ENCODE results near the gene SH2D3C.
"Not testable (repeated sequence)": the region's sequence is repeated elsewhere in the genome, so short reads cannot be mapped to it uniquely, and the experiment has no call there.

Gene SH2D3C

GRCh38 chr9:127783111-127784008 lies 4.9 kb upstream of the SH2D3C start:
- peak; percentile 70 for DNase-seq (ENCODE audit: low read depth)

DNA sequence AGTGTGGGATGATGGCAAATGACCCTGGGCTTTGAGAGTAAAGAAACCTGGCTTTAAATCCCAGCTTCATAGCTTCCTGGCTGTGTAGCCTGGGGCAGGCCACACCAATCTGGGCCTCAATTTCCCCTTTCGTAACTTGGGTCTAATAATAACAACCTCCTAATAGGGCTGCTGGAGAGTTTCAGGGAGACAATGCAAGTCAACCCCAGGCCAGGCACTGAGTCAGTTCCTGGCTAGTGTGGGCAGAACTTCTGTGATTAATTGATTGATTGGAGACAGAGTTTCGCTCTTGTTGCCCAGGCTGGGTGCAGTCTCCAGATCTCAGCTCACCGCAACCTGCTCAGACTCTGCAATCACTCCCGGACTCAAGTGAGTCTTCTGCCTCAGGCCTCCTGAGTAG lies 3.3 kb upstream of the SH2D3C start:
- no peak for DNase-seq (ENCODE audit: low read depth)

DNA sequence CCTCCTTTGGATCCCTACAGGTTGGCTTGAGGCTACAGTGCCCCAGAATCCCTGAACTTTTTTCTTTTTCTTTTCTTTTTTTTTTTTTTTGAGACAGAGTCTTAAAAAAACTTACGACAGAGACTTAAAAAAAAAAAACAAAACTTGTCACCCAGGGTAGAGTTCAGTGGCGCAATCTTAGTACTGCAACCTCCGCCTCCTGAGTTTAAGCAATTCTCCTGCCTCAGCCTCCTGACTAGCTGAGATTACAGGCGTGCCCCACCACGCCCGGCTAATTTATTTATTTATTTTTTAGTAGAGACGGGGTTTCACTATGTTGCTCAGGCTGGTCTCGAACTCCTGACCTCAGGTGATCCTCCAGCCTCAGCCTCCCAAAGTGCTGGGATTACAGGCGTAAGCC lies 2.4 kb upstream of the SH2D3C start:
- DNase-seq (ENCODE audit: low read depth): not testable (repeated sequence)

- no peak for DNase-seq (ENCODE audit: low read depth)
These were observed 1.8 kb upstream of the SH2D3C start for GRCh38 chr9:127780126-127780885.

DNA sequence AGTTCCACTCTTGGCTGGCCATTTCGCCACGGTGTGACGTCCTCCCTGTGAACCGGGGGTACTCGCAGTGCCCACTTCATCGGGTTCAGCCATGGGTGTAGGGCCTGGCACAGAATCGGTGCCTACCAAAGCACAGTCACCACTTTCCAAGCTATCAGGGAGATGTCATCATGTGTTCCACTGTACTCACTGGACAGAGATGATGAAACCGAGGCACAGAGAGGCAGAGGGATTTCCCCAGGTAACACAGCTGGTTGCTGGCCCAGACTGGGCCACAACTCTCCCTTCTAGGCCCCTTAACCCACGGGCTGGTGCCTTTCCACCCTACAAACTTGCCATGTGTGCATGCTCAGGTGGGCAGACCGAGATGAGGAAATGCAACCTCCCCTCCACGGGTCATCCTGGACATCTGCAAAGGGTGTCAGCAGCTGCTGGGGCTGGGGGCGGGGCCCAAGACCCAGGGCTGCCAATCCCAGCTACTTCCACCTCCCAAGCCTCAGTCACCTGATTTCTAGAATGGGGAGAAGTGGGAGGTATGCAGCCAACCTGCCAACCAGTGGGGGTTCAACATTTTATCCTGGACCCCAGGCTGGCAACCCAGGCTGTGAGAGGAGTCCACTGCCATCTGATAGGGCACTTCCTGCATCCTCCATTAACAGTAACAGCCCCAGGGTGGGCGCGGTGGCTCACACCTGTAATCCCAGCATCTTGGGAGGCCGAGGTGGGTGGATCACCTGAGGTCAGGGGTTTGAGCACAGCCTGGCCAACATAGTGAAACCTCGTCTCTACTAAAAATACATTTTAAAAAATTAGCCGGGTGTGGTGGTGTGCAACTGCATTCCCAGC lies 893 bp upstream of the SH2D3C start:
- peak; percentile 55 for DNase-seq (ENCODE audit: low read depth)

GRCh38 chr9:127777368-127777980 lies 992 bp downstream of the SH2D3C start:
- no peak for DNase-seq (ENCODE audit: low read depth)

DNA sequence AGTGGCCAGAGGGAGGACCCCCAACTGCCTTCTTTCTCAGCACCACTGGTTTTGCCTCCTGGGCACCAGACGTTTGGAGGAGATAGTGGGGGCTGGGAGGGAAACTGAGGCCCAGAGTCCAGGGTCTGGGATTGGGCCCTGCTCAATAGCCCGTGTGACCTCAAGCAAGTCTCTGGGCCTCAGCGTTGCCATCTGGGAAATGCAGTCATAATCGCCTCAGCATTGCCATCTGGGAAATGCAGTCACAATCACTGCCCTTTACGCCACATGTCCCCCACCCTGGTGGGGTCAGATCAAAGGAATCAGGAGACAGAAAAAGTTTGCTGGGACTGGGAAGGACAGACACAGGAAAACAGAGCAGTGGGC lies 1.6 kb downstream of the SH2D3C start:
- DNase-seq (ENCODE audit: low read depth): no peak

- peak; percentile 60 for DNase-seq (ENCODE audit: low read depth)
These were observed 2.1 kb downstream of the SH2D3C start for GRCh38 chr9:127776195-127776923.

- no peak for DNase-seq (ENCODE audit: low read depth)
These were observed 4.5 kb downstream of the SH2D3C start for GRCh38 chr9:127773981-127774380.

DNA sequence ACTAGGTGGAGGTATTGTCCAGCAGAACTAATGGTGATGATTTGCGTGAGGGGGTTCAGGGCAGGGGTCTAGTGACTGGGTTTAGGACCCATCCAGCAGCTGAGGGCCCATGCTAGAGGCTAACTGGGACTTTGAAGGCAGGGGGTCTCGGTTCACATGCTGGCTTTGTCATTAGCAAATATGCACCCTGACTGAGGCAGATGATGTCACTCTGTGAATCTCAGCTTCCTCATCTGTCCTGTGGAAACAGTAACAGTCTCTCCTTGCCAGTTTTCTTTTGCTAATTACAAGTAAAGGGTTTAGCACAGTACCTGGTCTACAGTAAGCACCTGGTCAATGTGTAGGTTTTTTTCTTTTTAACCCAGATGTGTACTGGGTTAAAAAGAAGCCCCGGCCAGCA lies 5.2 kb downstream of the SH2D3C start:
- no peak for DNase-seq (ENCODE audit: low read depth)

DNA sequence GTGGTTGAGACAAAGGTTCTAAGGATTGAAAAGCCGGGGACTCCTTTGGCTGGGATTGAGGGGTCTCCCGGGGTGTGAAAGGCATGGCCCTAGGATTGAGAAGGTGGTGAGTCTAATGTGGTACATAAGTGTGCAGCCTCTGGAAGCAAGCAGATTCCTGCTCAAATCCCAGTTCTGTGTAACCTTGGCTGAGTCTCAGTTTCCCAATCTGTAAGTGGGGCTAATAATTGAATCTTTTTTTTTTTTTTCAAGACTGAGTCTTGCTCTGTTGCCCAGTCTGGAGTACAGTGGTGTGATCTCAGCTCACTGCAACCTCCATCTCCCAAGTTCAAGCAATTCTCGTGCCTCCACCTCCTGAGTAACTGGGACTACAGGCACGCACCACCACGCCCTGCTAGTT lies 5.9 kb downstream of the SH2D3C start:
- no peak for DNase-seq (ENCODE audit: low read depth)

- DNase-seq (ENCODE audit: low read depth): no peak
These were observed 6.8 kb downstream of the SH2D3C start for GRCh38 chr9:127771570-127772189.

- DNase-seq (ENCODE audit: low read depth): peak; percentile 88
These were observed 7.4 kb downstream of the SH2D3C start for GRCh38 chr9:127770905-127771569.

GRCh38 chr9:127770583-127770904 lies 7.9 kb downstream of the SH2D3C start:
- DNase-seq (ENCODE audit: low read depth): no peak

- no peak for DNase-seq (ENCODE audit: low read depth)
These were observed 8.4 kb downstream of the SH2D3C start for GRCh38 chr9:127769929-127770582.

DNA sequence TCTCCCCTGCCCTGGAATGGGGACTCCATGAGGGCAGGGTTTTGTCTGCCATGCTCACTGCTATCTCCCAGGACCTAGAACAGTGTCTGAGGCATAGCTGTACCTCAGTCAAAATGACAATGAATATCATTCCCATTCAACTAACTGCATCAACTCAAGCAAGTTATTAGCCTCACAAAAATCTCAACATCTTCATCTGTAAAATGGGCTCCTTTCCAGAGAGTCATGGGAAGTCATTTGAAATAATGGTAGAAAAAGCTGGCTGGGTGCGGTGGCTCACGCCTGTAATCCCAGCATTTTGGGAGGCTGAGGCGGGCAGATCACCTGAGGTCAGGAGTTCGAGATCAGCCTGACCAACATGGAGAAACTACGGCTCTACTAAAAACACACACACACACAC lies 9.4 kb downstream of the SH2D3C start:
- DNase-seq (ENCODE audit: low read depth): no peak

- DNase-seq (ENCODE audit: low read depth): no peak
These were observed 9.8 kb downstream of the SH2D3C start for GRCh38 chr9:127768698-127769097.

- no peak for DNase-seq (ENCODE audit: low read depth)
These were observed 10.5 kb downstream of the SH2D3C start for GRCh38 chr9:127767909-127768331.

DNA sequence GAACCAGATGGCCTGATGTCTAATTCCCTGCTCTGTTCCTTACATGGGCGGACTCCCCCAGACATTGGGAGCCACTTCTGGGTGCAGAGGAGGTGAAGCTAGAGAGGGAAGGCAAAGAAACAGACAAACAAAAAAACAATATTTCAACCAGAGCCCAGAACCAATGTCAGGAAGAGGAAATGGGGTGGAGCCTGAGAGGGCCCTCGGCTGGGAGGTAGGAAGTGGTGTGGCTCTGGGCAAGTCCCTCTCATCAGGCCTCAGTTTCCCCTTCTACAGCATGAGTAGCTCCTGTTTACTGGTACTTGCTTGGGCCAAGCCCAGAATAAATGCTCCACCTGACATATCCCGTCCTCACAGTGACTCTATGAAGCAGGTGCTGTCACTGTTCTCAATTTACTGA lies 11.1 kb downstream of the SH2D3C start:
- DNase-seq (ENCODE audit: low read depth): no peak

DNA sequence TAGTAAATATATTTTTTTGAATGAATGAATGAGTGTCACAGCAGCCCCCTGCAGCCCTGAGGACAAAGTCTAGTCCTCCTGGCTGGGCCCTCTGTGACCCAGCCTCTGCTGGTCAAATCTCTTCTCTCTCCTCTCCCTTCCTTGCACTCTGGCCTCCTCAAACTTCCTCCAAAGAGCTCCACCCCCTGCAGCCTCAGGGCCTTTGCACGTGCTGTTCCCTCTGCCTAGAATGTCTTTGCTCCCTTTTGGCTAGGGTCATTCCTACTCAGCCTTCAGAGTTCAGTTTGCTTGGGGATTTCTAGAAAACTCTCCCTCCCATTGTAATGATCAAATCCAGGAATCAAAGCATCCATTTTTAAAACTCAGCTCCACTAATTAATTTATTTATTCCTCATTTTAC lies 13.0 kb downstream of the SH2D3C start:
- DNase-seq (ENCODE audit: low read depth): no peak

Data from activated gamma-delta T cell treated with anti-CD3 and anti-CD28 coated beads, Interleukin-2, amount 50 U/mL, for 16 hours (primary cell).